ENCODE measurements around the gene BCAS3. TPM values are rescaled to one million over a fixed set of nuclear protein-coding genes. Genes with fewer than 3 reads are reported as not detected.

BCAS3 gene
- total RNA-seq, 1 donor = 23.7 TPM

DNA sequence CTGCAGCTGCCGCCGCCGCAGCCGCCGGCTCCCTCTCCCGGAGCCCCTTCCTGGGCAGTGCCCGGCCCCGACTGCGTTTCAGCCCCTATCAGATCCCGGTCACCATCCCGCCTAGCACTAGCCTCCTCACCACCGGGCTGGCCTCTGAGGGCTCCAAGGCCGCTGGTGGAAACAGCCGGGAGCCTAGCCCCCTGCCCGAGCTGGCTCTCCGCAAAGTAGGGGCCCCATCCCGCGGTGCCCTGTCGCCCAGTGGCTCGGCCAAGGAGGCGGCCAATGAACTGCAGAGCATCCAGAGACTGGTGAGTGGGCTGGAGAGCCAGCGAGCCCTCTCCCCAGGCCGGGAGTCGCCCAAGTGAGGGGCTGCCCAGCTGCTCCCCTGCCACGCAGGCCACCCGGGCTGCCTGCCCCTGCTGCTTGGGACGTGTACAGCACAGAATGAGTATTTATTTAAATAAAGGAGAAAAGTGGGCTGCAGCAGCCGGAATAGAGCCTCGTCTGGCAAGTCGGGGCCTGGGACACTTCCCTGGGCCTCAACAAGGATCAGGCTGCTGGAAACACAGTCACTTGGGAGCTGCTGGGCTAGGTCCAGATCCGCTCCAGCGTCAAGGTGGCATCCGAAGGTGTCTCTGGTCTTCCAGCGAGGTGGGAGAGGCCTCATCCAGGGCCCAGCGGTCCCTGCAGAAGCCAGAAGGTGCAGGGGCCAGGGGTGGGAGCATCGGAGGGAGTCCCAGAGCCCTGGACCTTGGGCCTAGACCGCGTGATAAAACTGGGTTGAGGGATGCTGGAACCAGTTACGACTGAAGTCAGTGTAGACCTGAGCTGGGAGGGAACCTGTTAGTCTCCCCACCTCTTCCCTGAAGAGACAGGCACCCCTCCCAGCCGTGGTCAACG is 730.7 kb downstream of the BCAS3 start:
- no peak for DNase-seq (ENCODE audit: low read depth)
- peak overlapping the region; percentile 44 for H3K4me3 ChIP-seq (ENCODE audit: low read depth, low read length)
- TF ChIP-seq, protein P1, sequence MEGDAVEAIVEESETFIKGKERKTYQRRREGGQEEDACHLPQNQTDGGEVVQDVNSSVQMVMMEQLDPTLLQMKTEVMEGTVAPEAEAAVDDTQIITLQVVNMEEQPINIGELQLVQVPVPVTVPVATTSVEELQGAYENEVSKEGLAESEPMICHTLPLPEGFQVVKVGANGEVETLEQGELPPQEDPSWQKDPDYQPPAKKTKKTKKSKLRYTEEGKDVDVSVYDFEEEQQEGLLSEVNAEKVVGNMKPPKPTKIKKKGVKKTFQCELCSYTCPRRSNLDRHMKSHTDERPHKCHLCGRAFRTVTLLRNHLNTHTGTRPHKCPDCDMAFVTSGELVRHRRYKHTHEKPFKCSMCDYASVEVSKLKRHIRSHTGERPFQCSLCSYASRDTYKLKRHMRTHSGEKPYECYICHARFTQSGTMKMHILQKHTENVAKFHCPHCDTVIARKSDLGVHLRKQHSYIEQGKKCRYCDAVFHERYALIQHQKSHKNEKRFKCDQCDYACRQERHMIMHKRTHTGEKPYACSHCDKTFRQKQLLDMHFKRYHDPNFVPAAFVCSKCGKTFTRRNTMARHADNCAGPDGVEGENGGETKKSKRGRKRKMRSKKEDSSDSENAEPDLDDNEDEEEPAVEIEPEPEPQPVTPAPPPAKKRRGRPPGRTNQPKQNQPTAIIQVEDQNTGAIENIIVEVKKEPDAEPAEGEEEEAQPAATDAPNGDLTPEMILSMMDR (IDR thresholded peaks at IDR 0.05; ENCODE audit: insufficient read depth, low read depth, low read length) = no peak

DNA sequence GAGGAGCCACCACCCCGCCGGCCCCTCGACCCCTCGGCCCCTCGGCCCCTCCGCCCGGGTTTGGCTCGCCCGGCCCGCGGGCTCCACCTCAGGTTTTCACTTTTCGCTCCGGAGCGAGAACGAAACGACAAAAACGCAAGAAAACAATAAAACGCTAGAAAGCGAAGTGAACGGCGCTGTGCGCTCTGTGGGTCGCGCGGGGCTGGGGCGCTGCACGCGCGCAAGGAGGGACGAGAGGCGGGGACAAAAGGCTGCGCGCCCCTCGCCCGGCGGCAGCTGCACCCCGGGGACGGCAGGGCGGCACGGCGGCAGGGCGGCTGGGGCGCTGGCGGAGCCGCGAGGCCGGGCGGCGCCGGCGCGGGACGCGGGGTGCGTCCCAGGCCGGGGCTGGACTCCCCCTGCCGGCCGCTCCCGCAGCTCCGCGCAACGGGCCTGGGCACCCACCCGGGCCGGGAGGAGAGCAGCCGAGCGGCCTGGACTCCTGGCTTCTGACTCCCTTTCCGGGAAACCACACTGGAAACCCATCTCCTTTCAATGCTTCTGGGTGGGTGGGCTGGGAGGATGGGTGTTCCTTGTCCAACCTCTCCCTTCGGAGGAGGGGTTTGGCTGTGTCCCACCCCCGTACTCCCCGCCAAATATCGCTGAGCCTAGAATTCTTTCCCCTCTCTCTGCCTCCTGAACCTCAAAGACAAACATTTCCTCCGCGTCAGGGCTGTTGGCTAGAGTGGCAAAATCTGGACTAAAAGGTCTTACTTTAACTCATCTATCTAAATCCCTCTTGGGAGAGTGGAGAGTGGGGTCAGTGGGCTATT is 731.9 kb downstream of the BCAS3 start:
- H3K4me3 ChIP-seq (ENCODE audit: low read depth, low read length) = peak overlapping the region; percentile 44
- DNase-seq (ENCODE audit: low read depth) = peak; percentile 77
- TF ChIP-seq, protein P1 (IDR thresholded peaks at IDR 0.05; ENCODE audit: insufficient read depth, low read depth, low read length) = peak; percentile 49

DNA sequence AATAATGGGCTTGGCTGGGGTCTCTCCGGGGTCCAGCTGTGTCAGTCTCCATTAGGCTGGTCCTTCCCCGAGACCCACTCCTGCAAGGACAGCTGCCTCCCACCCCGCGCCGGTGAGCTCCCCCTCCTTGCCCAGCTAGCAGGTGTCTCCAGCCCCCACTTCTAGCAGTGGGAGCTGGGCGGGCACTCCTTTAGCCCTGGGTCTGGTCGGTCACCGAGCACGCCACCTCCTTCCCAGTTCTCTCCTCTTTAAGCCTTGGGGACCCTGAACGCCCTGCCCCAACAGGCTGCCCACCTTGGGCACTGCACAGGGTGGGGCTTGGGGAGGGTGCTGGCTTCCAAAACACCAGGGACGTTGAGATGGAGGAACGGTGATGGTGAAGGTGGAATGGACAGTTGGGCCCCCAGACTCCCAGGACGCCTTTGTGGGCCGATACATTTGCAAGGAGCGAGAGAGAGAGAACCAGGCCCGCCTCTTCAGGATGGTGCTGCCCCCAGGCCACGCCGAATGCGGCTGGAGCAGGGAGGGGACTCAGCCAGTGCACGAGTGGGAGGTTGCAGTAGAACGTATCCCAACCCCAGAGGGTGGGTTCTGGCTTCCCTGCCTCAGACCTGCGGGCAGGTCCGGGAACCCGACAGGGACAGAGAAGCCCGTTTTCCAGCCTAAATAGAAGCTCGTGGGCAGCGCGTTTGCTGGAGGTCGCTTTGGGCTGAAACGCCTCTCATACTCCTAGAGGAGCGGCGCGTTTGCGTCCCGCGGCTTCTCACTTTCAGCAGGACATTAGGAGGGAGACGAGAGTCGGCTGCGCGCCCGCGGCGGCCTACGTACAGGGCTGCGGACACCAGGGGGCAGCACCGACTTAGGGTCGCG is 732.7 kb downstream of the BCAS3 start:
- TF ChIP-seq, protein P1 (IDR thresholded peaks at IDR 0.05; ENCODE audit: insufficient read depth, low read depth, low read length) = peak; percentile 65
- peak; percentile 88 for DNase-seq (ENCODE audit: low read depth)

DNA sequence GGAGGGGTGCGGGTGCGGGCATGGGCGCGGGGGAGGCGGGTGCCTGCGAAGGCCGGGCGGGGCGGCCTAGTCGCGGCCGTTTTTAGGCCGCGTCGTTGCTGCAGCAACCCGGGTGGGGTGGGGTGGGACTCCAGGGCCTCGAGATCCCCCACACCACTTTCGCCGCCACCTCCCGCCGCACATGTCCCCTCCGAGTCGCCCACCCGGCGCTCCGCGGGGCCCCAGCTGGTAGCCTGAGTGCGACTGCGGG is 733.3 kb downstream of the BCAS3 start:
- peak overlapping the region; percentile 66 for H3K4me3 ChIP-seq (ENCODE audit: low read depth, low read length)
- TF ChIP-seq, protein P1 (IDR thresholded peaks at IDR 0.05; ENCODE audit: insufficient read depth, low read depth, low read length) = no peak
- DNase-seq (ENCODE audit: low read depth) = no peak

More for the DNA sequence above, 732.7 kb downstream of the BCAS3 start:
- H3K4me3 ChIP-seq (ENCODE audit: low read depth, low read length) = peak overlapping the region; percentile 35

DNA sequence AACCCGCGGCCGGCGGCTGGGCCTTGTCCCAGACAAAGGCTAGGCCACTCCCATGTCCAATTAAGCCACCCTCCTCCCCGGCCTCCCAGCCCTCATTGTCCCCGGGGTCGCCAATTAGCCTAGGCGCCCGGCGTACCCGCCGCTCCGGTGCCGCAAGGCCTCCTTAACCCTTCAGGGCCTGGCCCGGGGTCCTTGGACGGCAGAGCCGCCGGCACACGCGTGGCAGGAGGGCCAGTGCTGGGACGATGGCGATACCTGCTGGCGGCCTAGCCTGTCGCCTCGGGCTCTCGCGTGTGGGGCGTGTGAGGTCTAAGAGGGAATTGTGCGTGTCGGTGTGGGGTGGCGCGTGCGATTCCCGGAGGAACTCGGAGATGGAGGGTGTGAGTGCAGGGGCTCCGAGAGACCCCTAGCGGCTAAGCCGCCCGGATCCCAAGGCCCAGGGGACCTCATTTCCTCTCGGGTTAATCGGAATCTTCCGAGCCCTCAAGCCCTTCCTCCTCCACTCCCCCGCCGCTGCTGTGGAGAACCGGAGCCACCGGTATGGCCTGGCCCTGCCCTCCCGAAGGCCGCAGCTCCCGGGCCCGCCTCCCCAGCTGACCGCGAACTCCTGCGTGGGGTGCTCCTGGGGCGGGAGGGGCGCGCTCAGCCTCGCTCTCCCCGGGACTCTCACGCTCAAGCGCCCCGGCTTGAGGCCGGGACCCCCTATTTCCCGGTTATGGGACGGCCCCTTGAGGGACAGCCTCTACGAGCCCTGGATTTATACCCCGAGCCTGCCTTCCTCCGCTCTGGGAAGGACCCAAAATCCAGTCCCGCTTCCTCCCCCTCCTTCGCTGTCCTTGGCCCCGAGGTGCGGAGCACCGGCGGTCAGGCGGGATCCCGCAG is 733.9 kb downstream of the BCAS3 start:
- TF ChIP-seq, protein P1 (IDR thresholded peaks at IDR 0.05; ENCODE audit: insufficient read depth, low read depth, low read length) = peak; percentile 12
- H3K4me3 ChIP-seq (ENCODE audit: low read depth, low read length) = peak overlapping the region; percentile 66
- DNase-seq (ENCODE audit: low read depth) = peak; percentile 80
